CD4-positive, alpha-beta T cell treated with Interleukin-15 for 4 hours (primary cell): Measurements from ENCODE around the gene ADPRM.
"Not testable (repeated sequence)": the region's sequence is repeated elsewhere in the genome, so short reads cannot be mapped to it uniquely, and the experiment has no call there.

Experiments
- DNase-seq: peaks from one replicate; pipeline ENCODE4 v3.0.0-alpha.2; 2020; ENCODE audit warnings: low spot score

Gene ADPRM

DNA sequence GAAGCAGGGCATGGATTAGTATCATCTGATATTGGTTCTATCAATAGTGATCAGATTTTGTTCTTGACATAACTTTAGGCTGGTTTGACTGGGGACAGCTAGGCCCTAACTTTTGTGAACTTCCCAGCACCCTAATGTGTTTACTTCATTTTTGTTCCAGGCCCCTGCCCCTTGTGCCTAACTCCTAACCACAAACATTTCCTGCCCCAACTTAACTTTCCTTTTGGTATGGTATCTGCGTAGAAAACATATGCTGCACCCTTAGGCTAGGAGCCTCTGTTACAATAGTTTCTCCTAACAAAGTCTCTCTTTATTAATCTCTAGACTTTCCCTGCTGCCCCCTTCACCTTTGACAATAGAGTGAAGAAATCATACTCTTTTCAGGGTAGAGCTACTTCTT is 2.5 kb downstream of the ADPRM start:
- DNase-seq = peak; percentile 42

DNA sequence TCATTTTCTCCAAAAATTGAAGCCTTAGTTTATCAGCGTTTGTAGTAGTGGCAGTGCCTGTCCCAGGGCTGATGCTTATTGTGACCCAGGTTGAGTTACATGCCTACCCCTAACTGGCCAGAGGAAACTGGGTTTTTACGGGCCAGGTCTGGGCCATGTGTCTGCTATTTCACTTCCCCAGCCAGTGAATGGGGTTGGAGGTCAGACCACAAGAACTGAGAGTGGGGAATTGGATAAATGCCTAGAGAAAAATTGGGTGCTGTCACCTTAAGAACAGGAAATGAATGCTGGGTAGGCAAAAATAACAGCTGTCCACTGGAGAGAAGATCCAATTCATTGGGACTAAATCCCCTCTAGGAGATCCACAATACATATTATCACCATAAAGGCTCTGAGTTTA is 5.2 kb downstream of the ADPRM start:
- no peak for DNase-seq

DNA sequence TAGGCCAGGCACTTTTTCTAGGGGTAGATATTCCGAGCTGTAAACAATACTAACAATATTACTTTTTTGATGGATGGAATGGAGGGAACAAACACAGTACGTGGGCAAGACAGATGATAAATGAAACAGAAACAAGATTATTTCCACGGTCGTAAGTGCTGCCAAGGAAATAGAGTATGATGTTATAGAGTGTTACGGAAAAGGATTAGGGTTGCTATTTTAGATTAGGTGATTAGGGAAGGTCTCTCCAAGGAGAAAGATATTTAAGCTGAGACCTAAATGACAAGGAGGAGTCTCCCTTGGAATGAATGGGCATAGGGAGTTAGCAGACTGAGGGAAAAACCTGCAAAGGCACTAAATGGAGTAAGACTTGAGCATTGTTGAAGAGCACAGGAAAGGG is 8.3 kb downstream of the ADPRM start:
- DNase-seq = no peak

DNA sequence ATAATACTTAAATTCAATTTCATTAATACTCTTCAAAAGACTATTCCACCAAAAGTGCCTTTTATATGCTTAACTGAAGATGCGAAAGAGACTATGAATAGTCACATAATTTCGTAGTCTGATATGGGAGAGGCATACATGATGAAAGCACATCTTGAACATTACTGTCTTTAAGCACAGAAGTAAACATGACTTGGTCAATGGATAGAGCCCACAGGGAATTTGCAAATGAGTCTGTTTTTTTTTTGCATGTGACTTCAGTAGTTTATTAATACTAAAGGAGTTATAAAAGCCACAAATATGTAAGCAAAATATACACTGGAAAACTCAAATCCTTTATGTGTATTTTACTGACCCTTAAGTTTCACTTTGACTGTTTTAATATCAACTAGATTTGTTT is 15.9 kb downstream of the ADPRM start:
- no peak for DNase-seq

DNA sequence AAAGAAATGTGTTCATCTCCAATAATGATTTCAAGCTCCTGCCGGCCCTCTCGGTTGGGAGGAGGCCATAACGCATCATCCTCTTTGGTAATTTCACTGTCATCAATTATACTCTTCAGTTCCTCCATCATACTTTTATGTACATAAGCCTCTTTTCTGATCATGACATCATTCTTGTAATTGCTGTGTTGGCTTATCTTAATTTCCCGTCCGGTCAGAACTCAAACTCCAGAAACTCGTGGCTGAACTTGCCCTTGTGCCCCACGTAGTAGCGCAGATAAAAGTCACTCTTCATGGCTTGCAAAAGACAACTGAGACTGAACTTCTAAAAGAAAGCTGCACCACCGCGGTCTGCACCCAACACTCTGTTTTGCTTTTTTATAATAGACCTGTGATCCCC is 18.8 kb downstream of the ADPRM start:
- DNase-seq = no peak

DNA sequence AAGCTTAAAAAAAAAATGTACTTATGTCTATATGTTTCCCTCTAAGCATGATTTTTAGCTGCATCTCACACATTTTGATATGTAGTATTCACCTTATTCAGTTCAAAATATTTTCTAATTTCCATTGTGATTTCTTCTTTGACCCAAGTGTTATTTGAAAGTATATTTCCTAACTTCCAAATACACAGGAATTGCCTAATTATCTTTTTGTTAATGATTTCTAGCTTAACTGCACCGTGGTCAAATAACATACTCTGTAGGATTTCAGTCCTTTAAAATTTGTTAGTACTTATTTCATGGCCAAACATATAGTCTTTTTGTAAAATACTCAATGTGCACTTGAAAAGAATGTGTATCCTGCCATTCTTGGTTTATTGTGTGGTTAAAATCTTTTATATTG is 21.2 kb downstream of the ADPRM start:
- no peak for DNase-seq

DNA sequence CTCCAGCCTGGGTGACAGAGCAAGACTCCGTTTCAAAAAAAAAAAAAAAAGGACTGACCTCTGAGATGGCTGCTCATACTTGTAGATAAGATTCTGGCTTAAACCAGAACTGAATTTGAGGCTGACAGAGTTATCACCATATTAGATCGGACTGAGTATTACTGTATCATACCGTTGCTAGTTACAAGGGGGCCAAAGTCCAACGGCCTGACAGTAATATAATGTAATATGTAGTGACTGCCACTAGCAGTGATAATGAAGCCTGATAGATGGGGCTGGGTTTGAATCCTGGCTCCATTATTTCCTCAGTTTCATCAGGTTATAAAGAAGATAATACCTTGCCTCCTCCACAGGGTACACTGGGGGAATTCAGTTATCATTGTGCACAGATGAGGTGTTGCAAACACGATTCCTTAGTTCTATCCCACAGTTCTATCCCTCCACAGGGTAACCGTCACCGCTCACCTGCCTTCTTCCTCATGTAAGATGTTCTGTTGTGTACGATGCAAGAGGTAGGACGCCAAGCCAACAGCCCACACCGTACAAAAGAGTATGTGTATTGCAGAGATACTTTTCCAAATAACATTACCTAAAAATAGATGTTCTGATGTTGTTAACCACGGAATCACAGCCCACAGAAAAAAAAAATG is 27.3 kb downstream of the ADPRM start:
- no peak for DNase-seq

DNA sequence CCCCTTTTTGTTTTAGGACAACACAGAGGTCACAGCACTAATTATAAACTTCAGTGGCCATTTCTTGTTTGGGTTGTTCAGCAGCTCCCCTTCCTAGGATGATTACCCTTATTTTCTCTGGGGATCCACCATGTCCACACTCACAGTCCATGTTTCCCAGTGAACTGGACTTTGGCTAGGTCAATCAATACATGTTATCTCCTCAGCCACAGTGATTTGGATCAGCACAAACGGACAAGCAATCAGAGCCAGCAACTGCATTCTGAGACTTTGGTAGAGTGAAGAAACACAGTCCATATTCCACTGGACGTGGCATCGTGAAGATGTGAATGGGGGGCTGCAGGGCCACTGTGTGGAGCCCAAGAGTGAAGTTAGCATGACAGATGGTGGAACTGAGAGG is 27.9 kb downstream of the ADPRM start:
- no peak for DNase-seq

DNA sequence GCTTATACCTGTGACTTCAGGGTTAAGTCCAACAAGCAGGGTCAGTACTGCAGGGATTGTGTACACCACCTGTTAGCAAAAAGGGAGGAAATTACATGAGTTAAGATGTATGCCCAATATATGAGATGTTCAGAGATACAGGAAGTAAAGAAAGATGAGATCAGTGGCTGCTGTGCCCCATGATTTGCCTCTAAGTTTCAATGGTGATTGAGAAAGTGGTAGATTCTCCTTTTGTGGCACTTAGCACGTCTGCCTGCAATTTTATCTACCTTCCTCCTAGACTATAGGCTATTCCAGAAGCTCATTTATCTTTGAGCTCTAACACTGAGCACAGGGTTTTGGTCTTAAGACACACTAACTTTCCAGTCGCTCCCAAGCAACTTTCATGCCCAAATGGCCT is 28.8 kb downstream of the ADPRM start:
- DNase-seq = no peak

DNA sequence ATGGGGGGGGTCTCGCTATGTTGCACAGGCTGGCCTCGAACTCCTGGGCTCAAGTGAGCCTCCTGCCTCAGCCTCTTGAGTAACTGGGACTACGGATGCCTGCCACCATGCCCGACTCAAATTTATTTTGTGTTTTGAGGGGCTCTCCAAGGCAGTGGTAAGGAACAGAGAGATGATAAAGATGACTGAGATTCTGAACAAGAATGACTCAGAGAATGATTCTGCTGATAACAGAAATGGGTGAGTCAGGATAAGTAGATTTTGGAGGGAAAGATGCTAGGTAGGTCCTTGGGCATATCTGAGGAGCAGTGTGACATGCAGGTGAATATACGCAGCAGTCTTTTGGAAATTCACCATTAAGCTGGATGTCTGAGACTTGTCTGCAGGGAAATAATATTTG is 29.8 kb downstream of the ADPRM start:
- DNase-seq = no peak

DNA sequence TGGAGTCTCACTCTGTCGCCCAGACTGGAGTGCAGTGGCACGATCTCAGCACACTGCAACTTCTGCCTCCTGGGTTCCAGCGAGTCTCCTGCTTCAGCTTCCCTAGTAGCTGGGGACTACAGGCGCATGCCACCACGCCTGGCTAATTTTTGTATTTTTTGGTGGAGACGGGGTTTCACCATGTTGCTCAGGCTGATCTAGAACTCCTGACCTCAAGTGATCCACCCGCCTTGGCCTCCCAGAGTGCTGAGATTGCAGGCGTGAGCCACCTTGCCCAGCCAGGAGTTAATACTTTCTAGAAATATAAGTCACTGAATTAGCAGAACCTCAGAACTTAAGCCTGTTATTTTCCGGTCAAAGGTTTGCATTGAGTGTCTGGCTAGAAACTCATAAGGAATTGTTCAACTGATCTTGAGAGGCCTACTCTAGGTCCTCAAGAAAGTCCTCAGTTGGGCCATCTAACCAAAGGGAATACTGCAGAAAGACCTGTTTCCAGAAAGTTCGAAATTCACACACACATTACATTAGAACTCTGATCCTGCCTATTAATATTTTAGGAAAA is 31.0 kb downstream of the ADPRM start:
- DNase-seq = no peak

DNA sequence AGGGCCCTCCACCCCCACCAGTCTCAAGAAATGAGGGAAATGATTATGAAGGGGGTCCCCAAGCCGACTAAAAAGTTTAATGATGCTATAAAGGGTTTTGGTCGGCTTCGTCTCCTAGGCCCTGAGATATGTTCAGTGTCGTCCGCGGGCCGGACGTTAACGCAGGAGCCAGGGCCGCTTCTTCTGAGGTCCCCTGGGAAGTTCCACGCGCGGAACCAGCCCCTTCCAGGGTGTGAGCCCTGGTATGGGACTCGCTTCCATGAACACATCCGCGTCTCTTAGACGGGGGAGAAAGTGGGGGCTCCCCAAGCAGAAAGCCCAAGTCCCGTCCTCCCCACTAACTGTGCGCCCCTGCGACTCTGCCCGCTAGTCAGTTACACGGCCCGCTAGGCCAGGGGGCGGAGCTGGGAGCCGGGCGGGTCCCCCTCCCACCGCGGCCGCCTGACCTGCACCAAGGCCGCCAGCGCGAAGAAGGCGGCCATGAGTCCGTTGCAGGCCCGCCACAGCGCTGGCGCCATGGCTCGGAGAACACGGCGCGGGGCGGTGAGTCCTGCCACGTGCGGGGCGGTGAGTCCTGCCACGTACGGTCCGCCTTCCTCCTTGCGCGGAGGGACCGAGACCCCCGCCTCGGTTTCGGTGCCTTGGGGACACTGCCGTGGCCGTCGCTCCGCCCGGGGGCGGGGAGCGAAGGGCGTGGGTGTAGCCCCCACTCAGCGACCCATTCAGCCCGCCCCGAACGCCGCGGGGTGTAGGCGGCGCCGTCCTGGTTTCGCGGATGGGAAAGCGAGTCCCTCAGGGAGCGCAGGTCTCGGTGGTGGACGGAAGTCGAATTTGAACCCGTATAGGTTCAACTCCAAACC is 32.2 kb downstream of the ADPRM start, which contains the start of gene TMEM220:
TMEM220 (minus strand) TSS at position 690 of the 860 bp plus-strand sequence; CDS start at position 518, 172 bp downstream.
- peak; percentile 9 for DNase-seq

DNA sequence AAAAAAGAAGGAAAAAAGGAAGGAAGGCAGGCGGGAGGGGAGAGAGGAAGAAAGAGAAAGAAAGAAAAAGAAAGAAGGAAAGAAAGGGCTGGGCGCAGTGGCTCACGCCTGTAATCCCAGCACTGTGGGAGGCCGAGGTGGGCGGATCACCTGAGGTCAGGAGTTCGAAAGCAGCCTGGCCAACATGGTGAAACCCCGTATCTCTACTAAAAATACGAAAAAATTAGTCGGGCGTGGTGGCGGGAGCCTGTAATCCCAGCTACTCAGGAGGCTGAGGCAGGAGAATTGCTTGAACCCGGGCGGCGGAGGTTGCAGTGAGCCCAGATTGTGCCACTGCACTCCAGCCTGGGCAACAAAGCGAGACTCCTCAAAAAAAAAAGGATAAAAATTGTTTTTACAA is 32.9 kb downstream of the ADPRM start:
- DNase-seq = not testable (repeated sequence)

DNA sequence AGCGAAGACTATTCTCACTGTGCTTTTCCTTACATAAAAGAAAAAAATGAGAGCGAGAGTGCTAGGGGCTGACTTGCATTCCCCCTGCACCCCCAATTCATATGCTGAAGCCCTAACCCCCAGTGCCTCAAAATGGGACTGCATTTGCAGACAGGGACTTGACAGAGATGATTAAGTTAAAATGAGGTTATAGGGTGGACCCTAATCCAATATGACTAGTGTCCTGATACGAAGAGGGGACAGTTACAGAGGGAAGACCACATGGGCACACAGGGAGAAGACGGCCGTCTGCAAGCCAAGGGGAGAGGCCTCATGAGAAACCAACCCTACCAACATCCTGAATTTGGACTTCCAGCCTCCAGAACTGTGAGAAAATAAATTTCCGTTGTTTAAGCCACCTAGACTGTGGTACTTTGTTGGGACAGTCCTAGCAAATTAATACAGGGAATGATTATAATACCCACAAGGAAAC is 34.0 kb downstream of the ADPRM start:
- DNase-seq = no peak

DNA sequence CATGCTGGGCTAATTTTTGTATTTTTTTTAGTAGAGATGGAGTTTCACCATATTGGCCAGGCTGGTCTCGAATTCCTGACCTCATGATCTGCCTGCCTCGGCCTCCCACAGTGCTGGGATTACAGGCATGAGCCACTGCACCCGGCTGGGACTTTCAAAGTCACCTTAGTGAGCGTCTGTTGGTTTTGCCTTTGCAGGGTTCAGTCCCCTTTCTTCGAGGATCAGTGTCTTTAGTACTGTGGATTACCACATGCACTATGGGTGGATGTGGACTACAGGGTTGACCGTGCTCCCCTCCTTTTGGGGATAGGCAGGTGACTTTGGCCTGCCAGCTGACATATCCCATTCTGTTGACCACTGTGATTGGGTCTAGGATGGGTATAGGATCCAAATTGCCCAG is 34.7 kb downstream of the ADPRM start:
- not testable (repeated sequence) for DNase-seq

DNA sequence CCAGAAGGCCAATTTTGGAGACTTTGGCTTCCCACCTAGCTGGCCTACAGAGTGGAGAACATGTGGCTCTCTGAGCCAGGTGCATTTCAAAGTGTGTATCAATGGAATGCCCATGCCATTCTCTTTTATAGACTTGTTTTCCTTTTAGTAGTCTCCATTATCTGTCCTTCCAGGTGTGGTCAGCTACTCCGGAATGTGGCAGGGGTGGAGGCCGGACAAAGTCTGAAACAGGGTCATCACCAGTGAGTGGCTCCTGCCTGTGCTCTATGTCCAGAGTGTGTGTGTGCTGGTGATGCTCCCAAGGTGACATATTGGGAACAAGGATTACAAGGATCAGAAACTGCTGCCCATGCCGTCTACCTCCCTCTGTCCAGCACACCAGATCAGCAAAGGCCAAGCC is 36.3 kb downstream of the ADPRM start:
- no peak for DNase-seq

DNA sequence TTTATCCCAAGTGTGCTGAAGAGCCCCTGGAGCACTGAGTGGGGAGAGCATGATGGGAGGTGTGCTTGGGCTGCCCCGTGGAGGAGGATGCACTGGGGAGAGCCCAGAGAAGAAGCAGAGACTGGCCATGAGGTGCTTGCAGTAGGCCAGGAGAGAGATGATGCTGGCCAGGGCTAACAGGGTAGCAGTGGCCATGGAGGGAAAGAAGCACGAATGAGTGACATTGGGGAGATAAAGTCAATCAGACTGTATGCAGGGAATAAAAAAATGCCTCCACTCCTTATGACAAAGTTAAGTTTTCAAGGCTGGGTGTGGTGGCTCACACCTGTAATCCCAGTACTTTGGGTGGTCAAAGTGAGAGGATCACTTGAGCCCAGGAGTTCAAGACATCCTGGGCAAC is 37.9 kb downstream of the ADPRM start:
- no peak for DNase-seq

DNA sequence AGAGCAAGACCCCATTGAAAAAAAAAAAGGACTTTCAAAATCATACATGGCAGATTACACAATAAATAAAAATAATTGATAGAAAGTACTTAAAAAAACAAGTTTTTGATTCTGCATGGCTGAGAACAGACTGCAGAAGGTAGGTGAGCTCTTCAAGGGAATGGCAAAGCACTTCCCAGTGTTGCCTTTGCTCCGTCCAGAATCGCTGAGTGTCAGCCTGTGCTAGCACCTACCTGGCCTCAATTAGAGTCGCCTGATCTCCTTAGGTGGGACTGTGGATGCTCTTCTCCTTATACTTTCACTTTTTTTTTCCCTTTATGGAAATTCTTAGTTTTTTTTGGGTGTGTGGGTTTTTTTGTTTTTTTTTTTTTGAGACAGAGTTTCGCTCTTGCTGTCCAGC is 38.4 kb downstream of the ADPRM start:
- DNase-seq = no peak

DNA sequence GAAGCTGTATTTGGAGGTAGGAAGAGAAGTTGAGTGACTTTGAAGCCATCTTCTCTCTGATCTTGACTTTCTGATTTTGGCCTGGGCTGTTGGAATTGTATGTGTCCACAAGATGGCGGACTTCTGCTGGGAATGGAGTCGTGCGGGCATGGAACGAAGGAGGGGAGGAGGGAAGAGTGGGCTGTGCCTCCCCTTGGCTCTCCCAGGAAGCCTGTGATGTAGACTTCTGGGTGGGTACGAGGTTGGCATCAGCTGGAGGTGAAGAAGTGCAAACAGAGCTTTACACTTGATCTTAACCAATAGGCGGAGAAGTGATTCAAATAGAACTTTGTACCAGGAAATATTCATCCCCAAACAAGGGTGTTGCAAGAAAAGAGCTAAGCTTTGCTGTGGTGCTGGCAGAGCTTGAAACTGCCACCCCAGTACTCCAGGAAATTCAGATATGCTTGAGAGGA is 39.8 kb downstream of the ADPRM start:
- peak; percentile 14 for DNase-seq

DNA sequence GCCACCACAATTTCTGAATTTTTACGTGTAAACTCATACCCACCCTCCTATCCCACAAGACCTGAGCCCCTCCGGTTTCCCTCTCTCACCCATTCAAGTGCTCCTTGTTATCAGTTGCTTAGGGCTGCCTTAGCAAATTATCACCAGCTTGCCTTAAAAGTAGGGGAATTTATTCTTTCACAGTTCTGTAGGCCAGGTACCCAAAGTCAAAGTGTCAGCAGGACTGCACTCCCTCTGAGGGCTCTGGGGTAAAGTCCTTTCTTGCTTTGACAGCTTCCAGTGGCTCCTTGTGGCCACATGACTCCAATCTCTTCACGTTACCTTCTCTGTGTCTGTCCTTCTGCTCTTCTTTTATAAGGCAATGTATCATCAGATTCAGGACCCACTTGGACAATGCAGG is 40.3 kb downstream of the ADPRM start:
- no peak for DNase-seq

DNA sequence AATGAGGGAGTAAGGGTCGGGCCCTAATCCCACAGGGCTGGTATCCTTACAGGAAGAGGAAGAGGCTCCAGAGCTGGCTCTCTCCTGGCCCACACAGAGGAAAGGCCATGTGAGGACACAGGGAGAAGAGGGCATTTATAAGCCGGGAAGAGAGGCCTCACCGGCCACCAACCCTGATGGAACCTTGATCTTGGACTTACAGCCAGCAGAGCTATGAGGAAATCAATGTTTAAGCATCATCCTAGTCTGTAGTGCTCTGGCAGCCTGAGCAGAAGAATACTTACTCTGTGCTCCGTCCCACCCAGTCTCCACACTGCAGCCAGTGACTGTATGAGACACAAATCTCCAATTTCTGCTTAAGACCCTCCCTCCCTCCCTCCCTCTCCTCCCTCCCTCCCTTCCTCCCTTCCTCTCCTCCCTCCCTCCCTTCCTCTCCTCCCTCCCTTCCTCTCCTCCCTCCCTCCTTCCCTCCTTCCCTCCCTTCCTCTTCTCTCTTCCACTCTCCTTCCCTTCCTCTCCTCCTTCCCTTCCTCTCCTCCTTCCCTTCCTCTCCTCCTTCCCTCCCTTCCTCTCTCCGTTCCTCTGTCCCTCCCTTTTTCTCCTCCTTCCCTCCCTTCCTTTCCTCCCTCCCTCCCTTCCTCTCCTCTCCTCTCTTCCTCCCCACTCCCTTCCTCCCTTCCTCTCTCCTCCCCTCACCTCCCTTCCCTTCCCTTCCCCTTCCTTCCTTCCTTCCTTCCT is 41.3 kb downstream of the ADPRM start:
- DNase-seq = no peak

DNA sequence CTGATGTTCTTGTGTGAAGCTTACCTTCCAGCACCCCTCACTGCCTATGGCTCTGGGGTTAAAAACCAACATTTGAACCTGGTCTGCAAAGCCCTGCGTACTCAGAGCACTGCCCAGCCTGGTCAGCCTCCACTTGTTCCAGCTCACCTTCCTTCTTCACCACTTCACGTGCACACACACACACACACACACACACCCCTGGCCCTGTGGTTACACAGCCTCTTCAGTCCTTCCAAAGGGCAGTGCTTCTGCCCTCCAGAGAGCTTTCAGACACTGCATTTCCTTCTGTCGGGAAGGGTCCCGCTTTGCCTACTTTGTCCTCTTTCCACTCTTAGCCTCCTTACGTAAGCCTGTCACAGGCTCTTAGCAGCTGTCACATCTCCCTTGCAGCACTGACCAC is 42.0 kb downstream of the ADPRM start:
- DNase-seq = no peak
